NCI-H128 (cell line): ENCODE data around the gene TMPRSS9.
"Not testable (repeated sequence)": the region's sequence is repeated elsewhere in the genome, so short reads cannot be mapped to it uniquely, and the experiment has no call there.

Experiments used
- DNase-seq: peaks from one replicate; lab custom pipeline; 2025; ENCODE audit not compliant: unreplicated experiment; lab: John Stamatoyannopoulos, UW

The TMPRSS9 gene

GRCh38 chr19:2341244-2341751 lies 18.8 kb upstream of the TMPRSS9 start:
- DNase-seq: no peak

- DNase-seq: no peak
Observed at GRCh38 chr19:2341982-2342381, 18.1 kb upstream of the TMPRSS9 start.

- DNase-seq: no peak
Observed at GRCh38 chr19:2342656-2343288, 17.3 kb upstream of the TMPRSS9 start.

GRCh38 chr19:2343289-2343982 lies 16.6 kb upstream of the TMPRSS9 start:
- no peak for DNase-seq

- no peak for DNase-seq
Observed at GRCh38 chr19:2344381-2344870, 15.6 kb upstream of the TMPRSS9 start.

GRCh38 chr19:2345076-2345475 lies 15.0 kb upstream of the TMPRSS9 start:
- no peak for DNase-seq

GRCh38 chr19:2345794-2346663 lies 14.0 kb upstream of the TMPRSS9 start:
- DNase-seq: no peak

GRCh38 chr19:2349818-2350217 lies 10.2 kb upstream of the TMPRSS9 start:
- DNase-seq: not testable (repeated sequence)

GRCh38 chr19:2350656-2351055 lies 9.4 kb upstream of the TMPRSS9 start:
- DNase-seq: no peak

- no peak for DNase-seq
Observed at GRCh38 chr19:2351591-2351990, 8.5 kb upstream of the TMPRSS9 start.

GRCh38 chr19:2352121-2352520 lies 7.9 kb upstream of the TMPRSS9 start:
- no peak for DNase-seq

GRCh38 chr19:2353159-2353886 lies 6.7 kb upstream of the TMPRSS9 start:
- no peak for DNase-seq

- DNase-seq: no peak
Observed at GRCh38 chr19:2353887-2354592, 6.0 kb upstream of the TMPRSS9 start.

GRCh38 chr19:2354670-2355069 lies 5.4 kb upstream of the TMPRSS9 start:
- DNase-seq: no peak

GRCh38 chr19:2355168-2356035 lies 4.7 kb upstream of the TMPRSS9 start:
- DNase-seq: no peak

GRCh38 chr19:2356036-2356646 lies 3.9 kb upstream of the TMPRSS9 start:
- DNase-seq: no peak

GRCh38 chr19:2357279-2358206 lies 2.5 kb upstream of the TMPRSS9 start:
- no peak for DNase-seq
